Stimulated activated CD8-positive, alpha-beta memory T cell treated with anti-CD3 and anti-CD28 coated beads, Interleukin-4, amount 100 ng/mL, for 24 hours (primary cell): ENCODE data around the gene SLC25A14.

ENCODE experiments used
- DNase-seq: peaks from one replicate; pipeline ENCODE4 v3.0.0-alpha.2; 2020; ENCODE audit warnings: low read depth

The SLC25A14 gene

DNA sequence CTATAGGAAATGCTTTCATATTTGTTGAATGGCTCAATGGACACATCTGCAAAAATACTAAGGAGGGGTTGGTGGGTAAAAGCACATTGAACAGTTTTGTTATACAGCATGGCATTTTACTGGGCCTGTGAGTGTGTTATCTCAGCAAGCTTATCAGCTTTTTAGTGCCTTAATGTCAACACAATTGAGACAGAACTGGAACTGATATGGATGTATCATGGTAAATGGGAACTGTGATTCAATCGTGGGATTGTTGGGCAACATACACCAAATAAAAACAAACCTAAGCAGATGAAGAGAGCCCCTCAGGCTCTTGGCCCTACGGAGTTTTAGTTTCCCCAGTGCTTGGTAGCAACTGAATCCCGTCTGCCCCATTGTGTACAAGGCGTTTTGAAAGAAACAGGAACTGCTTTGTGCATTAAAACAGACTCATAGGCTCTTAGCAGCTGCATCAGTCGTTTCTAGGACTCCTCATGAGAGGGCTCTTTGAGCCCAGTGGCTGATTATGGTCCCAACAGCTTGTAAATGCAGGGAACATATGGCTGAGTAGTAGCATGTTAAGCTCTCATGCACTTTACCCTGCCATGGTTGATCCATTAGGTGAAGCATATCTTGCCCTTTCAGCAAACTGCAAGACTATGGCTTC lies 38.4 kb downstream of the SLC25A14 start:
- no peak for DNase-seq

DNA sequence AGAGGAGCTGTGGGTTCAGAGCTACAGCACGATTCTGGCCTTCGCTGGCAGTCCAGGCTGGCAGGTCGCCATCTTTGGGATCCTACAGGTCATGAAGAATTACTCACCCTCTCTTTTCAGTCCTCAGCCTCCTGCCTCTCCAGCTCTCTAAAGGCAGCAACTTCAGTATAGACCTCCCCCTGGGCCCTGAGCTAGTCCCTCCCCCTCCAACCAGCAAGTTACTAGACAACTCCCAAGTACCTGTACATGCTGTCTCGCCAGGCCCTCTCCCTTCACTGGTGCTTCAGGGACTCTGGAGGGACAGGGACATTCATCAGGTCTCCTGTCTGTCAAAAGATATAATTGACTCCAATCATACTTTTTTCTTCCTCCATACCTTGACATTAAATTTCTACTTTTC lies 45.8 kb downstream of the SLC25A14 start, which contains the start of gene GPR119:
Gene GPR119 (minus strand): TSS at position 155 of the 400 bp plus-strand sequence. CDS start 227 bp downstream, outside the sequence.
- no peak for DNase-seq

DNA sequence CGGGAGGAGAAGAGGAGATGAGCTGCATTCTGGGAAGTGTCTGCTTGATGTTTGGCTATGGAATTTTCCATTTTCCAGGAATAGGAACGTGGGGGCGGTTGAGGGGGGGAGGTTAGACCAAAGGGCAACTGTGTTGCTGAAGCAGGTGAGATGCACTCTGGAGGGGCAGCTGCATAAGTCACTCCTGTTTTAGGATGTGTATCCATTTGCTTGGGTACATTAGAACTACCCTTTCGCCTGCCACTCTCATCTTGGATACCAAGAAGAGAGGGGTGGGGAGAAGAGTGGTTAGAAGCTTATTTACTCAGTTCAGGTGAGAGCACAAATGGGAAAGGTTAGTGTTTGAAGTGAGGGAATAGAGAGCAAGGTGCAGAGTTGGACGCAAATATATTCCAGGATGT lies 46.7 kb downstream of the SLC25A14 start:
- no peak for DNase-seq

DNA sequence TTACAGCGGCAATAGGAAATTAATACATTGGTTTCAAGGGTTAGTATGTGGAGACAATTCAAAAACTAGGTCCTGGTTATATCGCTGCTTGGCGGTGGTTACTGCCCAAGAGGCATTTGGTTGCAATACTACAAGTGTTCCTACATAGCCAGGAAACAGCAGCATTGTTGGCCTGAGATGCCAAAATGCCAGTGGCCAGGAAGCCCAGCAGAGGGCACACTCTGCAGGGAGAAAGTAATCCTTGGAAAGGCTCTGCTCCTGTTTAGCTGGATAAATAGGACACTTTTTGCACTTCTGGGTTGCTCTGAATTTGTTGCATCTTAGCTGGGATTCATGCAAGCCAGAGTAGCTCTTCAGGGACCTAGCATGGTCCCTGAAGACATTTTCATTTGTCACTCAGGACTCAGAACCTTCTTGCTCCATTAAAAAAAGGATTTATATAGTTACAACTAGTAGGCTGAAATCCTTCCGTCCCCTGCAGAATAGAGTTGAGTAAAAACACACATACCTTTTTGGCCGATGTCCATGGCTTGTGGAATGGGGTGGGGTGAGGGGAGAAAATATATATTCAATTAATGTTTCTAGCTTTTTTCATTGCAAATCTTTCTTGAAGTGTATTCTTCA lies 53.8 kb downstream of the SLC25A14 start:
- DNase-seq: no peak

DNA sequence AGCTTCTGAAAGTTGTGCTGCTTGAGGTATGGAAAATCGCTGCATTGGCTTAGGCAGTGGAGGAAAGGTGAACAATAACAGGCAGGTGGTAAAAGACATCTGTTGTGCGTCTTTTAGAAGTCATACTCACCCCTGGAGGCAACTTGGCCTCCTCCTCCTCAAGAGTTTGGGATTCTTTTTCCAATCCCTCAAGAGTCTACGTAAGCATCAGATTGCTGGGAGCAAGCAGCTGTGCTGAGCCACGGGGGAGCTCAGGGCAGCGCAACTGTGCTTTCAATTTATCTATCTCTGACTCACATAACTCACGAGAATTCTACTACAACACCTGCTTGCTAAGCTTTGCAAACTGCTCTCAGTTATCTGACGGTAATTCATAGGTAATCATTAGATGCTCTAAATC lies 55.6 kb downstream of the SLC25A14 start:
- no peak for DNase-seq

DNA sequence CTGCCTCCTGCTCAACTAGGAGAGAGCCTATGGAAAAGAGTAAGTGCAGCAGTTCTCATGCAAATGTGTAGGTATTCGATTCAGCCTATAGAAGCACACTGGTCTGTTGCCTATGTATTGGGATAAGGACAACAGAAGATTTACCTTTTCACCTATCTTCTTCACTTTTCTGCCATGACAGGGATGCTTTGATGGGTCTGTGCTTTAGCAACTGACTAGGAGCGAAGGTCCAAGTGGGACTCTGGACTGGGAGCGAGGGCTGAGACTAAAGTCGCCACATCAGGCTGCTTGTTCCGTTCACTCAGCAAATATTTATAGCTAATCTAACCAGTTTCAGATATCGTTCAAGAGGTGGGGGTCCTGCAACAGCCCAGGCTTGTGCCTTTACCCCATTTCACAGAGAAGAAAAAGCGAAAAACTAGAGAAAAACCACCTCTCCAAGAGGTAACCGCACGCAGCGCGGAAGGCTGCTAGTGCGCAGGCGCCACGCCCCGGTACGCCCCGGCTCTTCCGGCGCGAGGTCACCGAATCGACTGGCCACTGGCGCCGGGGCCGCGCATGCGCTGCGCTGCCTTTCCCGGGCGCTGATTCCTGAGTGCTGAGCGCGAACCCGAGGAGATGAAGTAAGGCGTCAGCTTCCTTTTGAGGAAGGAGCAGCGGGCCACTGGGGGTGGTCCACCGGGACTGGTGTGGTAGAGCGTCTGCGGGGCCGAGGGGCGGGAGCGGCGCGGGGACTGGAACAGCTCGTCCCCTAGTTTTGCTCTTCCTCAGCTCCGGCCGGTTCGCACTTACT lies 61.9 kb downstream of the SLC25A14 start, which contains the start of gene RBMX2:
Gene RBMX2 (plus strand): TSS at position 573 of the 793 bp plus-strand sequence. CDS start 46 bp downstream, at position 619.
- DNase-seq: peak; percentile 49

DNA sequence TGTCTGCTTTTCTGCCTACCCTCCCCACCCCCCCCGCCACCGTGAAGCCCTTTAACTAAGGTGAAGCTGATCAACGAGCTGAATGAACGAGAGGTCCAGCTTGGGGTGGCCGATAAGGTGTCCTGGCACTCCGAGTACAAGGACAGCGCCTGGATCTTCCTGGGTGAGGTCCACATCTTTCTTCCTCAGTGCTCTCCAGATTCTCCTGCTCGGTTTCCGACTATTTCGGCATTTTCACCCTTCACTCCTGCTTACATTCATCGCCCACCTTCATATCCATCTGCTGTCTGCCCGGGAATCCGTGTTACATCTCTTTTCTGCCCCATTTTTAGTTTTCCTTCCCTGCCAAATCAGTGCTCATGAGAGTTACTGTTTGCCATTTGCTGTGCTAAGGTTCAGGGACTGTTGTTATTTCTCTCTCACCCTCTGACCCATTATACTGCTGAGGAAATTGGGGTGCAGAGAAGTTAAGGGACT lies 62.5 kb downstream of the SLC25A14 start:
- DNase-seq: no peak

DNA sequence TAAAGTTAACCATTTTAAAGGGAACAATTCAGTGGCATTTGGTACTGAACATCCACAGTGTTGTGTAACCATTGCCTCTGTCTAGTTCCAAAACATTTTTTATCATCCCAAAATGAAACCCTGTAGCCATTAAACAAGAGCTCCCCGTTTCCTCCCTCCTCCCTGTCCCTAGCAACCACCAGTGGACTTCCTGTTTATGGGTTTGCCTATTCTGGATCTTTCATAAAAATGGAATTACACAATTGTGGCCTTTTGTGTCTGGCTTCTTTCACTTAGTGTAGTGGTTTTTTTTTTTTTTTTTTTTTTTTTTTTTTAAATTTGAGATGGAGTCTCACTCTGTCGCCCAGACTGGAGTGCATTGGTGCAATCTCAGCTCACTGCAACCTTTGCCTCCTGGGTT lies 73.7 kb downstream of the SLC25A14 start:
- no peak for DNase-seq

DNA sequence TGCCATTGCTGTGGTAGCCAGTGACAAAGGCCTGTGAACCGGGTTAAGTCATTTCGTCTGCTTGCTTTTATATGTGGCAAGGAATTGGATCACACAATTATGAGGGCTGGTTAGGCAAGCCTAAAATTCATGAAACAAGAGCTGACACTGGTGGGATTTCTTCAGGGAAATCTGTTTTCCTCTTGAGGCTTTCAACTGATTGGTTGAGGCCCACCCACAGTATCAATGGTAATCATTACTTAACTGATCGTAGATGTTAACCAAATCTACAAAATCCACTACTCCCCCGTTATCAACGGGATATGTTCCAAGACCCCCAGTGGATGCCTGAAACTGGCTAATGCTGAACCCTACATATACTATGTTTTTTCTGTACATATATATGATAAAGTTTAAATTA lies 75.1 kb downstream of the SLC25A14 start:
- DNase-seq: no peak

DNA sequence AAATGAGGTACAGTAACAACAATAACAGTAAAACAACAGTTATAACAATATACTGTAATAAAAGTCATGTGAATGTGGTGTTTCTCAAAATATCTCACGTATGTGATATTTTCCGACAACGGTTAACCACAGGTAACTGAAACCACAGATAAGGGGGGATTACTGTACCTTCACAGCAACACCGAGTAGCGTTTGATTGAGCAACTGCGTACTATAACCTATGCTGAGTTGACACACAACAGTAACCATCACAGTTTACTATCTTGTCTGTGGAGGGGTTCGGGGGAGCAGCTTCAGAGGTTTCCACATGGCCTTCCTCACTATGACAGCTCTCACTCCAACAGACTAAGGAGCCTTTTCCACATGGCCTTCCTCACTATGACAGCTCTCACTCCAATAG lies 75.5 kb downstream of the SLC25A14 start:
- DNase-seq: no peak

DNA sequence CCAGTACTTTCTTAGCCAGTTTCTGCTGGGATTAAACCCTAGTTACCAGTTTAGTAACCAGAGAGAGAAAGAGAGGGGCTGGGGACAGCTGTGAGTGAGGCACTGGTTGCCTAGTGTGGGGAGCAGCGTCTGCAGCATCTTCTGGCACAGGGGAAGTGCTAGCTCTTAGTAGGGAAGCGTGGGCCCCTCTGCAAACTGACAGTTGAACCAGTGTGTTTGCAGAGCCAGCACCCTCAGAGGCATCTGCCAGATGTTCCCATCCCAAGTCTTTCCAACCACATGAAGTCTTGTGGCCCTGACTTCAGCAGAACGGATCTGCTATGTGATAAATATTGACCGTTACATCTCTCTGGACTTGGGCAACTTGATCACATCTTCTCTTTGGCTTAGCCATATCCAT lies 77.1 kb downstream of the SLC25A14 start:
- no peak for DNase-seq

DNA sequence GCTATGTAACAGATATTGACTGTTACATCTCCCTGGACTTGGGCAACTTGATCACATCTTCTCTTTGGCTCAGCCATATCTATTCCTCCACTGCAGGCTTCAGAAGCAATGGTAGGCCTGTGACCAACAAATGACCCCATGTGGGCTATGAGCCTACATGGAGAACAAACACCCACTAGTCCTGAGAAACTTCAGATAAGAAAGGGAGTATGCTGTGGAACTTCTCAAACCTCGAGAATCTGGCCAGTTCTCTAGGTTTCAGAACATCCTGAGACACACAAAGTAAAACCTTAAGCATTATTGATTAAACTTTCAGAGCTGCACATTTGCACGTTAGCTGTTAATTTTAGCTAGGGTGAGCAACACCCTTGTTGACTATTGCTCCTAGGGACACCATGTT lies 78.3 kb downstream of the SLC25A14 start:
- no peak for DNase-seq

DNA sequence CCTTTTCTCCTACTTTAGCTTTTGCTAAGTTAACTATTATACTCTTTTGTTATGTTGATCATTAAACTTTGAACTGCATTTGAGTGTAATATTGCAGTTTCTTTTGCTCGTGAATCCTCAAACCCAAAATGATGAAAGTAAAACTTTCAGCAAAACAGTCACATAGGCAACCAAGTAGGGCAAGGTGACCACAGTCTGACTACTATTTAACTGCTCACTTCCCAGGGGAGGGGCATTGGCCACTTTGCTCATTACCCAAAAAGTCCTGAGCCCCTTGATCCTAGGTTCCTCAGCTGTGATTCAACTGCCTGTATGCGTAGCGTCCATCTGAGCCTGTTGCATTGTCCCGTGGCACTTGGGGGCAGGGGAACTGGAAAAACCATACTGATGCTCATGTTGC lies 79.0 kb downstream of the SLC25A14 start:
- DNase-seq: no peak

DNA sequence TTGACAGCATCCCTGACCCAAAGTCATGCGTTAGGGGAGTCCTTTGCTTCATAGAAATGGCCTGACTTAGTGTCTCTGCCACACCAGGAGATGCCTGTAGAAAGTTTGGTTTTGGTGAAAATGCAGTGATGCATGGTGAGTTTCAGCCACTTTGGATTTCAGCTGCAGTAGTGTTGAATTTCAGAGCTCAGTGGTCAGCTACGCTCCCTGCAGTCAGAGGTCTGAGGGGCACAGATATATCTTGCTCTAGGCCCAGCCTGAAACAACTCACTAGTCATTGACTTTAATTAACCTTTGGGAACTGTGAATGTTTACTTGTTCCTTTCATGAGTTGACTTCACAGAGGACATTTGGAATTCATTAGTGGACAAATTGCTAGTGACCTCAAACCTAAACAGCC lies 79.5 kb downstream of the SLC25A14 start:
- no peak for DNase-seq
